ENCODE results near the gene RPGRIP1L. TPM values are rescaled to one million over a fixed set of nuclear protein-coding genes. Genes with fewer than 3 reads are reported as not detected.
"Not testable (repeated sequence)": the region's sequence is repeated elsewhere in the genome, so short reads cannot be mapped to it uniquely, and the experiment has no call there.

RPGRIP1L gene
- polyA plus RNA-seq, 6 donors from 2014 or later, result 2.0 to 3.4 (median 2.7) TPM

DNA sequence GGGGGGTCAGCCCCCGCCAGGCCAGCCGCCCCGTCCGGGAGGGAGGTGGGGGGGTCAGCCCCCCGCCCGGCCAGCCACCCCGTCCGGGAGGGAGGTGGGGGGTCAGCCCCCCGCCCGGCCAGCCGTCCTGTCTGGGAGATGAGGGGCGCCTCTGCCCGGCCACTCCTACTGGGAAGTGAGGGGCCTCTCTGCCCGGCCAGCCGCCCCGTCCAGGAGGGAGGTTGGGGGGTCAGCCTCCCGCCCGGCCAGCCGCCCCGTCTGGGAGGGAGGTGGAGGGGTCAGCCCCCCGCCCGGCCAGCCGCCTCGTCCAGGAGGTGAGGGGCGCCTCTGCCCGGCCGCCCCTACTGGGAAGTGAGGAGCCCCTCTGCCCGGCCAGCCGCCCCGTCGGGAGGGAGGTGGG is 5.4 kb downstream of the RPGRIP1L start:
- not testable (repeated sequence) for H3K27ac Mint-ChIP-seq; H3K36me3 Mint-ChIP-seq; H3K4me1 Mint-ChIP-seq; H3K4me3 Mint-ChIP-seq; DNase-seq; ATAC-seq (ENCODE audit: low read depth in 2 of 2); H3K27me3 Mint-ChIP-seq; H3K9me3 Mint-ChIP-seq

DNA sequence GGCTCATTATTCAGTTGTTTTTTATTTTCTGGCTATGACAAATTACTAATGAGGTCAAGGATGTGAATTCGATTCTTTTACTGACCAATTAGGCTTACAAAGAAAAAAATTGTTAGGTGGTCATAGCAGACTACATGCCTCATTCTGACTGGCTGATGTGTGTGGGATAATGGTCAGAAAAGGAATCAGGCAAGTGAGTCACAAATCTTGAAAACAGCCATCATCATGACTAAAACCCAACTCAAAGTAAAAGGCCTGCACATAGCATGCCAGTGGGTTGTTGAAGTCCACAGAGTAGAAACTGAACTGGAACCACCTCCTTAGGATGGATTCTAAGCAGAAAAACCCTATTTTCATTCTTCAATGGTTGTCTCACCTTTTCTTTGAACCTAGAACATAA is 8.6 kb downstream of the RPGRIP1L start:
- Mint-ChIP-seq H3K27ac (no peak overlapping the region), H3K4me3 (no peak overlapping the region), H3K4me1 (no peaks in the 10 kb centered on the region), H3K9me3 (peaks cover 0 to 2% (median 0%) of the 10 kb centered on the region in 7 donors), H3K36me3 (no peaks in the 10 kb centered on the region), H3K27me3 (no peaks in the 10 kb centered on the region)
- no peak for DNase-seq
- no peak for ATAC-seq (ENCODE audit: low read depth in 2 of 2)

DNA sequence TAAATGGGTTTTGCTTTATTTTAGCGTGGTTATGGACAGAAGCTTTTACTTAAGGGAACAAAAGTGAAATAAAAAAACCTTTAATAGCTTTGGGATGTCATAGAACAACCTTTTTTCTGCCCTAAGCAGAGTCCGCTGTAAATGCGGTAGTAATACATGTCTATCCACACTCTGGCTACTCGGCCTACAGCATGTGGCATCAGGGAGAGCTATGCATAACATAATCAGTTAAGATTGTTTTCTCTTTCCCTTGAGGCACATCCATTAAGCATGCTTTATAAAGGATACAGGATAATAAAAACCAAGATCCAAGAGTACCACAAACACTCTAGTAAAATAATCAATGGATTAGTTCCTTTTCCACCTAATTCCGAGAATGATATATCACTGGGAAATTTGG is 10.3 kb downstream of the RPGRIP1L start:
- DNase-seq (no peak), ATAC-seq (ENCODE audit: low read depth in 2 of 2) (no peak)
- Mint-ChIP-seq H3K27ac (no peak overlapping the region), H3K9me3 (peaks cover 0 to 2% (median 0%) of the 10 kb centered on the region in 7 donors), H3K4me3 (no peak overlapping the region), H3K4me1 (no peaks in the 10 kb centered on the region), H3K36me3 (no peaks in the 10 kb centered on the region), H3K27me3 (no peaks in the 10 kb centered on the region)

DNA sequence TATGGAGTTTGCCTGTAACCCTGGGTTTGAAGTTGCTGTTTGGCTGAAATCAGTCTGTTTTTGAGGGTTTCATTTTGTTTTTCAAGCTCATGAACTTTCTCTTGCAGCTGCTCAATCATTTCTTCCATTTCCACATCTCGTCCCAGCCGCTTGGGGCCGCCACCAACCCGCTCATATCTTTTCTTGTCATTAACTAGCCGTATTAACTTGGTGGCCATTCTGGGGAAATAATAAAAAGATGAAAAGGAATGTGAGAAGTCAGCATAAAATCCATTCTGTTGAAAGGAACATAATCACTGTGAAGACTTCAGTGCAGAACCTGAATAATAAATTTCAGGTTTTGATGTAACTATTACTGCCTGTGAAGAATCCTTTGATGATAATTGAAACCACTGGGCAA is 11.5 kb downstream of the RPGRIP1L start:
- H3K9me3 Mint-ChIP-seq, result peaks cover 0 to 2% (median 0%) of the 10 kb centered on the region in 7 donors
- ATAC-seq (ENCODE audit: low read depth in 2 of 2) (no peak), DNase-seq (no peak)
- no peak overlapping the region for H3K4me3 Mint-ChIP-seq
- no peaks in the 10 kb centered on the region for H3K36me3 Mint-ChIP-seq
- H3K27me3 Mint-ChIP-seq, result no peaks in the 10 kb centered on the region
- H3K4me1 Mint-ChIP-seq, result no peaks in the 10 kb centered on the region
- H3K27ac Mint-ChIP-seq, result no peak overlapping the region

DNA sequence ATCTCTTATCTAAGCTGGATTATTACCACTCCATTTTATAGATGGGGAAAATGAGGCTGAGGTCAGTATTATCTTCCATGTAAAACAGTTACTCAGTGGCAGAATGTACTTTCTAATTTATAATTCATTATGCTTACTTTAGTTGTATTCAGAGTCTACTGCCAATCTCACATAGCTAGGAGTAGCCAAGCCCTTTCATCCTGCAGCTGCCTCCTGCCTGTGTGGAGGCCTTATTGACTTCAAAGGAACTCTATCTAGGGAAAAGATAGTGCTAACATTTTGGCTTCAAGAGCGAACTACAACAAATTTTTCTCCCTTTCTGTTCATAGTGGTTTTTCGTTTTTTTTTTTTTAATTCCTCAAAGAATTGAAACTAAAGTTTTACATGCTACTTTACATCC is 12.9 kb downstream of the RPGRIP1L start:
- ATAC-seq (ENCODE audit: low read depth in 2 of 2) (no peak), DNase-seq (no peak)
- Mint-ChIP-seq H3K9me3 (no peaks in the 10 kb centered on the region), H3K4me3 (no peak overlapping the region), H3K27me3 (no peaks in the 10 kb centered on the region), H3K27ac (no peak overlapping the region), H3K36me3 (peaks cover 0 to under 1% of the 10 kb centered on the region in 2 donors), H3K4me1 (no peaks in the 10 kb centered on the region)

DNA sequence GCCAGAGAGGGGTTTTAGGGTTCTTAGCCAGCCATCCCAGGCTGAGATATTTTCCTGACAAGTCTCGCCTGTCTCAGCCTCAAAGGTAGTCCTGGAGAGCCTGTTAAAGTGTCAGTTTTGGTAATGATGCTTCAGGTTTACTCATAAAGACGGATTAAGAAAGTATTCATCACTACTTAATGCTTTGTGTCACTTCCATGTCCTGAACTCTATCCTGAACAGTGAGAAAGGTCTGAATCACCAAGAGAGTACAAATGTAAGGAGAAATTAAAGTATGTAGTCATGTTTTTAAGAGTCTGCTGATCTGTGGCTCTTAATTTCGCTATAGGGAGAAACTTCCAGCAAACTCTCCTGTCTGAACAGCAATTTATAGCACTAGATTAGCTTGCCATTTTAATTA is 14.0 kb downstream of the RPGRIP1L start:
- H3K27me3 Mint-ChIP-seq, result no peaks in the 10 kb centered on the region
- DNase-seq, result no peak
- H3K4me3 Mint-ChIP-seq, result no peak overlapping the region
- no peak overlapping the region for H3K27ac Mint-ChIP-seq
- no peaks in the 10 kb centered on the region for H3K4me1 Mint-ChIP-seq
- H3K9me3 Mint-ChIP-seq, result peaks cover 0 to 9% (median 3%) of the 10 kb centered on the region in 7 donors
- peaks cover 0 to 10% of the 10 kb centered on the region in 2 donors for H3K36me3 Mint-ChIP-seq
- ATAC-seq (ENCODE audit: low read depth in 2 of 2), result no peak

DNA sequence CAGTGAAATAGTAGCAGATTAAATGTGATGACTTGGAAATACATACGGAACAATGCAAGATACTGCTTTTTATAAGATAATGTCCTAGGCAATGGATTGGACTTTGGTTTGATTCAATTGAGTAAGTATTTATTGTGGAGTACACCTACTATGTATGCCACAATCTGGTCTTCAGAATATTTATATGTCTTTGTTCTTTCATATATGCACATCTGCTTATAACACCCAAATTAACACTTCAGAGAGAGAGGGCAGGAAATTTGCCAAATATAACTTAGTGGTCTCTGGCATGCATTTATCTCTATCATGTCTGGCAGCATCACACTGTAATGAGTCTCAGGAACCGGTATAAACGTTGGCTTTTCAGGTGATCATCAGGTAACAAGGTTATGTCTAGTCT is 16.9 kb downstream of the RPGRIP1L start:
- H3K9me3 Mint-ChIP-seq, result peaks cover 0 to 9% (median 3%) of the 10 kb centered on the region in 7 donors
- peaks cover 8 to 10% of the 10 kb centered on the region in 2 donors for H3K36me3 Mint-ChIP-seq
- no peak overlapping the region for H3K27ac Mint-ChIP-seq
- H3K27me3 Mint-ChIP-seq, result no peaks in the 10 kb centered on the region
- DNase-seq, result no peak
- no peaks in the 10 kb centered on the region for H3K4me1 Mint-ChIP-seq
- ATAC-seq (ENCODE audit: low read depth in 2 of 2), result no peak
- no peak overlapping the region for H3K4me3 Mint-ChIP-seq

DNA sequence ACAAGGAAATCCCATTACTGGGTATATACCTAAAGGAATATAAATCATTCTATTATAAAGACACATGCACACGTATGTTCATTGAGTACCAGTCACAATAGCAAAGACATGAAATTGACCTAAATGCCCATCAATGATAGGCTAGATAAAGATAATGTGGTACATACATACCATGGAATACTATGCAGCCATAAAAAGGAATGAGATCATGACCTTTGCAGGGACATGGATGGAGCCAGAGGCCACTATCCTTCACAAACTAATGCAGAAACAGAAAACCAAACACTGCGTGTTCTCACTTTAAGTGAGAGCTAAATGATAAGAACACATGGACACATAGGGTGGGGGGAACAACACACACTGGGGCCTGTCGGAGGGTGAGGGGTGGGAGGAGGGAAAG is 18.3 kb downstream of the RPGRIP1L start:
- H3K36me3 Mint-ChIP-seq, result peaks cover 14% of the 10 kb centered on the region in 2 donors
- ATAC-seq (ENCODE audit: low read depth in 2 of 2); DNase-seq; H3K27ac Mint-ChIP-seq; H3K9me3 Mint-ChIP-seq; H3K4me1 Mint-ChIP-seq; H3K27me3 Mint-ChIP-seq; H3K4me3 Mint-ChIP-seq: not testable (repeated sequence)

DNA sequence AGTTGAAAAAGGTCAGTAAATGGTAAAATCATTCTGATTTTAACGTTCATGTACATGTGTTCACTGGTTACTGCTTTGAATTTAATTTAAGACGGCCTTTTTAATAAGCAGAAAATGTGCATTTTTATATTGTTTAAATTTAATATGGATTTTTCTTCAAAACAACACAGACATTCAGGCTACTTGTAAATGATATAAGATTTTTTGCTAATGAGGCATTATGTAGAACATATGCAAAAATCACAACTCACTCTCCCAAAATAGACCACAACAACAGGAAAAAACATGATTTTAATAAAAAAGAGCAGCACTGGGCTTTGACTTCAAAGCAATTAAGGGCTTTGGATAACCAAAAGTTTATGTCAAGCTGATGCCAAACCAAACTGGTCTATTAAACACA is 22.3 kb downstream of the RPGRIP1L start:
- peak overlapping the region in 1 of 6 donors; percentile 57 for H3K27ac Mint-ChIP-seq
- no peaks in the 10 kb centered on the region for H3K4me1 Mint-ChIP-seq
- ATAC-seq (ENCODE audit: low read depth in 2 of 2) (no peak), DNase-seq (no peak)
- peaks cover 0 to 9% (median 3%) of the 10 kb centered on the region in 7 donors for H3K9me3 Mint-ChIP-seq
- H3K4me3 Mint-ChIP-seq, result no peak overlapping the region
- peaks cover 16 to 21% of the 10 kb centered on the region in 2 donors for H3K36me3 Mint-ChIP-seq
- H3K27me3 Mint-ChIP-seq, result no peaks in the 10 kb centered on the region

DNA sequence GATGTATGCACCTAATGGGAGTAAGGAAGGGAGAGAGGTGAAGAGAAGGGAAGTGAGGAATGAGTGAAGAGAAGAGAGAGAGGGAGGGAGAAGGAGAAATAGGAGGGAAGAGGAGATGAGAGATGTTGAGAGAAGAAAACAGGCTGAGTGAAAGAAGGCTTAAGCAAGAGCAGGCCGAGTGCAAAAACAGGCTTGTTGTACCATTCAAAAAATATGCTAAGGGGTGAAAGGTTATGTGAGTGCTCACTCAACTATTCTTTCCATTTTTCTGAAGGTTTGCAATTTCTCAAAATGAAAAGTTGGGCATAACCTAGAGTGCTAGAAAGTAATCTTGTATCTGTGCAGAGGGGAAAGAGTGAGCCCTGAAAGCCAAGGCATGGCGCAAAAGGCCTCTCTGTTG is 22.9 kb downstream of the RPGRIP1L start:
- no peak for ATAC-seq (ENCODE audit: low read depth in 2 of 2)
- H3K36me3 Mint-ChIP-seq, result peaks cover 16 to 21% of the 10 kb centered on the region in 2 donors
- H3K4me1 Mint-ChIP-seq, result no peaks in the 10 kb centered on the region

DNA sequence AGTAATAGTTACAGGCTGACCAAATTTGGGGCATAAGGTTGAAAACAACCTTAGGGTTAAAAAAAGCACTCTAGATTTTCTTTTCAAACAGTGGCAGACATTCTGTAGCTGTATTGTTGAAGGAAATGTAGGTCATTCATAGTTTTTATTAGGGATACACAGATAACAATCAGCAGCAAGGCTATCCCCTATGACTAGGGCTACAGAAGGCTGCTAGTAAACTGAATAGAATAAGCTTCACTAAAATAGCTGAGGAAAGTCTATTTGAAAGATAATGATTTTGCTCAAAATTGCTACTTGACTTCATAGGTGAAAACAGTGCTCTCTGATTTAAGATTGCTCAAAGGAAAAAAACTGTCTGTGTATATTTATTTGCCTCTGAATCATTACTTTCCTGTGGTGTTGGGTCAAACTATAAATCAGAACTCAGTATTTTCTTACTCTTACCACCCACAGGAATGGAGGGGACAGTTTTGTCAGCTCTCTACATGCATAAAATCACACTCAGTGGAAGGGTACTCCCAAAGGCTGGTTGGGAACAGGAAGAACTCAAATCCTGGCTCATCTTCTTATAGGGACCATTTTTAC is 24.8 kb downstream of the RPGRIP1L start:
- Mint-ChIP-seq H3K4me1 (no peaks in the 10 kb centered on the region), H3K36me3 (peaks cover 11 to 16% of the 10 kb centered on the region in 2 donors), H3K9me3 (no peaks in the 10 kb centered on the region), H3K27me3 (no peaks in the 10 kb centered on the region), H3K27ac (no peak overlapping the region), H3K4me3 (no peak overlapping the region)
- ATAC-seq (ENCODE audit: low read depth in 2 of 2), result no peak
- no peak for DNase-seq

More for the DNA sequence above, 22.9 kb downstream of the RPGRIP1L start:
- Mint-ChIP-seq H3K9me3 (peaks cover 0 to 9% (median 3%) of the 10 kb centered on the region in 7 donors), H3K27ac (peak overlapping the region in 1 of 6 donors; percentile 54), H3K27me3 (no peaks in the 10 kb centered on the region), H3K4me3 (peak overlapping the region in 1 of 8 donors; percentile 81)
- DNase-seq, result no peak

DNA sequence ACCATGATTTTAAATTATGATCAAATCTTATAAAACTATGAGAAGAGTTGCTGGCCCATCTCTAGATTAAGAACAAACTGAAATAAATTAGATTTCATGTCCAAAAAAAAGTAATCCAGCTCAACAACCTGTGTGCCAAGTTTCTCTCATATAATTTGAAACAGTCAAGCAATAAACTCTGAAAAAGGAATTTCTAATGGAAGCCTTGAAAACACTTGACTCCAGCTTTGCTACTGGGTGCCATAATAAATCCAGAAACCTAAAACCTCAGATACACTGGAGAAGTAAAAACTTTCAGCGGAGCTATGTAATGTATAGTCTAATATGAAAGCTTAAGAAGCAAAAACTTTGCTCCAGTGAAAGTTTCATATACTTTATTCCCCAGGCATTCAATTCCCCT is 25.5 kb downstream of the RPGRIP1L start:
- H3K4me1 Mint-ChIP-seq, result no peaks in the 10 kb centered on the region
- no peak for DNase-seq
- peaks cover 9 to 11% of the 10 kb centered on the region in 2 donors for H3K36me3 Mint-ChIP-seq
- H3K9me3 Mint-ChIP-seq, result no peaks in the 10 kb centered on the region
- no peak for ATAC-seq (ENCODE audit: low read depth in 2 of 2)
- no peak overlapping the region for H3K27ac Mint-ChIP-seq
- no peaks in the 10 kb centered on the region for H3K27me3 Mint-ChIP-seq
- no peak overlapping the region for H3K4me3 Mint-ChIP-seq

DNA sequence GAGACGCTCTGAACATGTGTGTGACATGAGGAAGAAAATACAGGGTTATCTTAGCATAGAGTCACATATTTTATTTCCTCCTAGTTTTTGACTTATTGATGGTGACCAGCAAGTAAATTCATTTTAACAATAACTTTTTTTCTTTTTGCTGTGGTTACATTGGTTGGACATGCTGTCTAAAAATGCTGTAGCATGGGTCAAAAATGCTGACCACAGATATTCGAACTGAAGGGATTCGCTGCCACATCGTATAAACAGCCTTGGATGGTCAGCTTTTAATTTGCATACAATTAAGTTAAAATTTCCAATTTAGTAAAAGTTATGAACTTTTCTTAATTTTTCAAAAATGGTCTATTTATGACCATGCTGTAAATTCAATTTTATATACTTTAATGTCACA is 30.5 kb downstream of the RPGRIP1L start:
- H3K27me3 Mint-ChIP-seq, result no peaks in the 10 kb centered on the region
- no peak for ATAC-seq (ENCODE audit: low read depth in 2 of 2)
- no peak overlapping the region for H3K27ac Mint-ChIP-seq

DNA sequence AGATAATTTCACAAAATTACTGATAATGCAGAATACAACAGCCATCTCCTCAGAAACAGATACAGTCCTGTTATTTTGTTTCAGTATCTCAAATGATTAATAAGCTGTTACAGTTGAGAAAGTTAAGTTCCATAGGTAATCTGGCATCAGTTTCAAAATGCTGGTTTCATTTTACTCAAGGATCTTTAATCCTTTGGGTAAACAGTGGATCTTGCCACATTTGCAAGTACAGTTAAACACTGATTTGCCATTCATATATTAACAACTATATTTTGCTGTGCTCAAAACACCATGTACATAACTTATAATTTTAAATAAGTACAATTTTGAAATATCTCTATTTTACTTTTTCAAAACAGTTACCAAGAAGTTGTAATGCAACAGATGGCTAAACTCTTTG is 31.2 kb downstream of the RPGRIP1L start:
- no peak for ATAC-seq (ENCODE audit: low read depth in 2 of 2)
- H3K9me3 Mint-ChIP-seq, result no peaks in the 10 kb centered on the region
- H3K27ac Mint-ChIP-seq, result no peak overlapping the region
- H3K27me3 Mint-ChIP-seq, result no peaks in the 10 kb centered on the region
- no peaks in the 10 kb centered on the region for H3K4me1 Mint-ChIP-seq
- H3K36me3 Mint-ChIP-seq, result no peaks in the 10 kb centered on the region
- H3K4me3 Mint-ChIP-seq, result no peak overlapping the region
- DNase-seq, result no peak

More for the DNA sequence above, 30.5 kb downstream of the RPGRIP1L start:
- DNase-seq, result no peak
- H3K9me3 Mint-ChIP-seq, result no peaks in the 10 kb centered on the region
- no peaks in the 10 kb centered on the region for H3K4me1 Mint-ChIP-seq
- no peaks in the 10 kb centered on the region for H3K36me3 Mint-ChIP-seq
- no peak overlapping the region for H3K4me3 Mint-ChIP-seq

DNA sequence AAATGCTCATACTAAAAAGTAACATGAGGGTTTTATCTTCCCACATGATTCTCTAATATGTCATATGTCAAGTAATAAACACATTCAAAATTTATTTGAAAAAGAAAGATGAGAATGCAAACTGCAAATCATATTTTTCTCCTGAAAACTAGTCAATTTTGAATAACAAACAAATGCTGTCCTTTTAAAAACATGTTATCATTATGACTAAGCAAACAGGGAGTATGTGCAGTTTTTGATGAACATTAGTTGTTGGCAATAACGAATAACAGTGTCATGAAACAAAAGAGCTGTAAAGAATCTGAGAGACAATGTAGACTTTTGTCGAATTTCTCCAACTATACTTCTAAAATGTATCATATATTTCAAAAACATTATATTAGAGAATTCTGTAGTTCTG is 34.8 kb downstream of the RPGRIP1L start:
- ATAC-seq (ENCODE audit: low read depth in 2 of 2) (no peak), DNase-seq (no peak)
- H3K27me3 Mint-ChIP-seq, result no peaks in the 10 kb centered on the region
- H3K9me3 Mint-ChIP-seq, result no peaks in the 10 kb centered on the region
- H3K4me3 Mint-ChIP-seq, result no peak overlapping the region
- no peak overlapping the region for H3K27ac Mint-ChIP-seq
- no peaks in the 10 kb centered on the region for H3K36me3 Mint-ChIP-seq
- H3K4me1 Mint-ChIP-seq, result no peaks in the 10 kb centered on the region

All from naive B cell (primary cell).